Stimulated activated CD8-positive, alpha-beta memory T cell treated with anti-CD3 and anti-CD28 coated beads, Interleukin-15, amount 100 ng/mL, for 4 hours (primary cell): ENCODE data around the gene CTBP2.
"Not testable (repeated sequence)": the region's sequence is repeated elsewhere in the genome, so short reads cannot be mapped to it uniquely, and the experiment has no call there.

Experiments used
- DNase-seq, 2 donors: peaks; one replicate each; pipeline ENCODE4 v3.0.0-alpha.2; 2020; ENCODE audit warnings: low read depth in 2 of 2

CTBP2 gene

GRCh38 chr10:125158601-125159485 is 1.5 kb downstream of the CTBP2 start:
- DNase-seq = no peak

GRCh38 chr10:125158275-125158600 is 2.1 kb downstream of the CTBP2 start:
- no peak for DNase-seq

- no peak for DNase-seq
These were observed 2.9 kb downstream of the CTBP2 start for GRCh38 chr10:125157505-125157904.

GRCh38 chr10:125156739-125157480 is 3.5 kb downstream of the CTBP2 start:
- DNase-seq = no peak

- DNase-seq = no peak
These were observed 4.2 kb downstream of the CTBP2 start for GRCh38 chr10:125156196-125156595.

GRCh38 chr10:125155101-125155500 is 5.3 kb downstream of the CTBP2 start:
- DNase-seq = no peak

- DNase-seq = no peak
These were observed 5.8 kb downstream of the CTBP2 start for GRCh38 chr10:125154529-125154928.

GRCh38 chr10:125153703-125154490 is 6.5 kb downstream of the CTBP2 start:
- no peak for DNase-seq

GRCh38 chr10:125152450-125153368 is 7.7 kb downstream of the CTBP2 start:
- no peak for DNase-seq

GRCh38 chr10:125151553-125152449 is 8.6 kb downstream of the CTBP2 start:
- DNase-seq = no peak

- no peak for DNase-seq
These were observed 9.2 kb downstream of the CTBP2 start for GRCh38 chr10:125151170-125151552.

- not testable (repeated sequence) for DNase-seq
These were observed 9.8 kb downstream of the CTBP2 start for GRCh38 chr10:125150376-125151083.

GRCh38 chr10:125149680-125150047 is 10.7 kb downstream of the CTBP2 start:
- DNase-seq = no peak

GRCh38 chr10:125149036-125149679 is 11.2 kb downstream of the CTBP2 start:
- no peak for DNase-seq

- no peak for DNase-seq
These were observed 11.8 kb downstream of the CTBP2 start for GRCh38 chr10:125148528-125148927.

- DNase-seq = no peak
These were observed 12.4 kb downstream of the CTBP2 start for GRCh38 chr10:125147971-125148439.

- DNase-seq = no peak
These were observed 13.4 kb downstream of the CTBP2 start for GRCh38 chr10:125146791-125147579.

GRCh38 chr10:125145636-125146035 is 14.7 kb downstream of the CTBP2 start:
- DNase-seq = no peak
